ENCODE data around the gene TK1.

GRCh38 chr17:78163881-78164747 is 22.7 kb downstream of the TK1 start:
- TF ChIP-seq CTCF (conservative IDR thresholded peaks at IDR 0.05; ENCODE audit: low read depth, low read length) (no peak), EZH2phosphoT487 (IDR thresholded peaks at IDR 0.05; ENCODE audit: borderline replicate concordance, low read length) (no peak)

Measured in PC-3 (cell line).